Gastroesophageal sphincter (tissue), 4 donors: ENCODE data around the gene ZNF10. TPM values are rescaled to one million over a fixed set of nuclear protein-coding genes. Genes with fewer than 3 reads are reported as not detected.

Source experiments
- ATAC-seq: fragments of 150-250 bp; one replicate; pipeline ENCODE4 v1.9.1; 2016; ENCODE audit warnings: mild to moderate bottlenecking, moderate library complexity
- H3K27ac ChIP-seq, 4 donors: fragments of 200-600 bp; sonication (generic) in 3 of 4; 1 replicate in 3 of 4; 2 replicates in 1 of 4; pipeline ENCODE4 v1.5.1; 2016 to 2019
- H3K27me3 ChIP-seq: fragments of 200-600 bp; sonication (generic); one replicate; pipeline ENCODE4 v1.5.1; 2019
- H3K36me3 ChIP-seq, 2 donors: fragments of 200-600 bp; sonication (generic); one replicate each; pipeline ENCODE4 v1.5.1; 2019; ENCODE audit warnings: control low read depth in 1 of 2
- H3K4me1 ChIP-seq, 3 donors: fragments of 200-600 bp; sonication (generic); 1 replicate in 2 of 3; 2 replicates in 1 of 3; pipeline ENCODE4 v1.5.1; 2016 to 2019; ENCODE audit warnings: control low read depth in 2 of 3
- H3K4me3 ChIP-seq, 2 donors: fragments of 200-600 bp; sonication (generic); one replicate each; pipeline ENCODE4 v1.5.1; 2019; ENCODE audit warnings: mild to moderate bottlenecking in 1 of 2, moderate library complexity in 1 of 2
- H3K9me3 ChIP-seq, 3 donors: fragments of 200-600 bp; sonication (generic); one replicate each; pipeline ENCODE4 v1.5.1; 2017 to 2019; ENCODE audit warnings: control low read depth in 2 of 3
- EP300 ChIP-seq: sonication (generic); formaldehyde crosslinking; IDR thresholded peaks from one replicate; pipeline ENCODE4 v1.6.1; 2017; ENCODE audit warnings: antibody characterized with exemption, mild to moderate bottlenecking
- POLR2A ChIP-seq, 2 donors: fragments of 450-650 bp; IDR thresholded peaks; one replicate each; pipeline ENCODE4 v1.6.1; 2017; ENCODE audit warnings: antibody characterized with exemption in 2 of 2, mild to moderate bottlenecking in 2 of 2, moderate library complexity in 1 of 2
- POLR2AphosphoS5 ChIP-seq: sonication (generic); formaldehyde crosslinking; IDR thresholded peaks from one replicate; pipeline ENCODE4 v1.6.1; 2017; ENCODE audit warnings: antibody characterized with exemption
- WGBS, 2 donors: methylation state at CpG; one replicate each; pipeline ENCODE4 v1.1.5; 2018; ENCODE audit warnings: low coverage in 1 of 2; 5-methylcytosine and 5-hydroxymethylcytosine counted together
- total RNA-seq, 4 donors: library from RNA; depleted of rRNA; stranded (reverse); fragments of >200 nt; gene quantifications; one replicate each; pipeline ENCODE4 v1.1.0, GENCODE V29; 2016
- TF ChIP-seq, protein P1 (sequence below), 4 experiments: fragments of 200-600 bp in 2 of 4; fragments of 450-650 bp in 2 of 4; sonication (generic) in 1 of 4; IDR thresholded peaks; one replicate each; pipeline ENCODE4 v1.5.1; 2017 to 2019; ENCODE audit warnings: antibody characterized with exemption in 4 of 4, mild to moderate bottlenecking in 2 of 4, moderate library complexity in 2 of 4

The ZNF10 gene
- 10 to 100 TPM in 2 of 4 donors, 1 to 10 TPM in 2; 1.8 to 20.9 (median 11.1) TPM for total RNA-seq

DNA sequence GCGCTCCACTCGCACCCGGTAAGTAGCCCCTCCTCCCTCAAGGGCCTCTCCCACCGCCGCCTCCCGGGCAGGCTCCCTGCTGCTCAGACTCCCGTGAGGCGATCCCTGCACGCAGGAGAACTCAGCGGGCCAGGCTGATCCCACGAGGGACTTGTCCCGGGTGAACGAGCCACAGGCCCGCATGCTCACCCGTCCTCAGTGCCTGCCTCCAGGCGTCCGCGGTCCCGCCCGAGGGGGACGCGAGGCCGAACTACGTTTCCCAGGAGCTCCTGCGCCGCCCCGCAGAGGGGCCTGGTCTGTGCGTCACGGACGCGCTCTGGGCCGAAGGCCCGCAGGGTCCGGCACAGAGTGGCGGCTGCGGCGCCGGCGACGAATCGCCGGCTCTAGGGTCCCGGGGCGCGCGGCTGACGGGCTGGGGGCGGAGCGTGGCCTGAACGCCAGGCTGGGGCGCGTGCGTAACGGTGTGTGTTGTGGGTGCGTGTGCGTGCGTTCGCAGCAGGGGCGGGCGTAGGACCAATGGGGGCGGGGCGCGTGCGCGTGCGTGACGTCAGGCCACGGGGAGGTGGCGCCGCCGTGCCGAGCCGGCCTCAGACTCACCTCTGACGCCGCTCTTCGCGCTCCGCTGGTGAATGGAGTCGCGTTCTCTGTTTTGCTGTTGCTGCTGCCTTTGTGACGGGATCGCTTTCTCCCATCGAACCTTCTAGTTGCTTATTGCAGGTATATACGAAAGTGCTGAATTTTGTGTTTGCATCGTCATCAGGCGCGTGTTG is at the start of gene ZNF10, which contains the start of gene ZNF891:
Gene ZNF10, plus strand, starts transcription at position 590 of the 770 bp plus-strand sequence. CDS start 13,866 bp downstream, outside the sequence.
Gene ZNF891, minus strand, starts transcription at position 237 of the 770 bp plus-strand sequence. CDS start 8,356 bp downstream, outside the sequence.
- H3K27ac ChIP-seq = peak within 1 kb of the TSS; percentile 85 to 99 (median 98)
- H3K4me3 ChIP-seq = peak within 1 kb of the TSS; percentile 70 to 88
- peak; percentile 98 for ATAC-seq
- peaks cover 0 to 70% (median 0%) of the 10 kb centered on the region in 3 donors for H3K9me3 ChIP-seq
- WGBS, 2 donors = 0% methylated on average over 2 to 13 of the region's 87 CpGs
- TF ChIP-seq POLR2A (IDR thresholded peaks at IDR 0.05) (peak; percentile 69 to 75), EP300 (peak; percentile 68), POLR2AphosphoS5 (peak; percentile 88)
- TF ChIP-seq, protein P1, sequence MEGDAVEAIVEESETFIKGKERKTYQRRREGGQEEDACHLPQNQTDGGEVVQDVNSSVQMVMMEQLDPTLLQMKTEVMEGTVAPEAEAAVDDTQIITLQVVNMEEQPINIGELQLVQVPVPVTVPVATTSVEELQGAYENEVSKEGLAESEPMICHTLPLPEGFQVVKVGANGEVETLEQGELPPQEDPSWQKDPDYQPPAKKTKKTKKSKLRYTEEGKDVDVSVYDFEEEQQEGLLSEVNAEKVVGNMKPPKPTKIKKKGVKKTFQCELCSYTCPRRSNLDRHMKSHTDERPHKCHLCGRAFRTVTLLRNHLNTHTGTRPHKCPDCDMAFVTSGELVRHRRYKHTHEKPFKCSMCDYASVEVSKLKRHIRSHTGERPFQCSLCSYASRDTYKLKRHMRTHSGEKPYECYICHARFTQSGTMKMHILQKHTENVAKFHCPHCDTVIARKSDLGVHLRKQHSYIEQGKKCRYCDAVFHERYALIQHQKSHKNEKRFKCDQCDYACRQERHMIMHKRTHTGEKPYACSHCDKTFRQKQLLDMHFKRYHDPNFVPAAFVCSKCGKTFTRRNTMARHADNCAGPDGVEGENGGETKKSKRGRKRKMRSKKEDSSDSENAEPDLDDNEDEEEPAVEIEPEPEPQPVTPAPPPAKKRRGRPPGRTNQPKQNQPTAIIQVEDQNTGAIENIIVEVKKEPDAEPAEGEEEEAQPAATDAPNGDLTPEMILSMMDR (IDR thresholded peaks at IDR 0.05) = peak in 2 of 4 experiments; percentile 6 to 23
- H3K27me3 ChIP-seq = no peaks in the 10 kb centered on the region
- peaks cover 0 to 13% (median 0%) of the 10 kb centered on the region in 3 donors for H3K4me1 ChIP-seq
- H3K36me3 ChIP-seq = peaks cover 0 to 67% of the 10 kb centered on the region in 2 donors

DNA sequence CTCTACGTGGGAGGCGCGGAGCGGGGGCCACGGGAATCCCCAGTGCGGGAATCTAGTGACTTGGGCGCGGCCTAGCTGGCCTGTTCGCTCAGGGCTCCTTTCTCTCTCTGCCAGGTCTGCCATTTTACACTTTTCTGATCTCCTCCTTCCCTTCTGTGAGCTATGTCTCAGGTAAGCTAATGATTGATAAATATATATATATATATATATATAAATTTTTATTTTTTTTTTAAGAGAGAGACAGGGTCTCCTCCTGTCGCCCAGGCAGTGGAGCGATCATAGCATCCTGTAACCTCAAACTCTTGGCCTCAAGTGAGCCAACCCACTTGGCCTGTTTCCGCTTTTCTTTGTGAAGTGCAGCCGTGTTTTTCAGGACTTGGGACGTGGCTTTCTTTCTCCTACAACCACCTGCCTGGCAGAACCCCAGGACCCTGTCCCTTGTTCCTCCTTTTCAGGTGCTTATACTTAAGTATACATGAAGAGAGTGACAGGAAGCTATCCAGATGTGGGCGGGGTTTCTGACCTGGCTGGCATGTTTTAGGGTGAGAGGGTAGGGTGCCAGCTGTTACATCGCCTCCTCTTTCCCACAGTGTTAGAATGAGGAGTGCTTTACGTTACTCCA is 49.2 kb upstream of the ZNF10 start:
- H3K9me3 ChIP-seq = peaks cover 0 to 80% (median 4%) of the 10 kb centered on the region in 3 donors
- H3K4me1 ChIP-seq = peaks cover 0 to 14% (median 3%) of the 10 kb centered on the region in 3 donors
- peak overlapping the region; percentile 94 to 99 (median 98) for H3K27ac ChIP-seq
- TF ChIP-seq EP300 (no peak), POLR2AphosphoS5 (no peak), POLR2A (IDR thresholded peaks at IDR 0.05) (no peak)
- TF ChIP-seq, protein P1 (IDR thresholded peaks at IDR 0.05) = no peak
- H3K4me3 ChIP-seq = peak overlapping the region; percentile 80 to 95
- H3K36me3 ChIP-seq = peaks cover 18 to 49% of the 10 kb centered on the region in 2 donors
- WGBS, 2 donors = 15 to 40% methylated on average over 1 to 10 of the region's 17 CpGs
- no peak for ATAC-seq
- H3K27me3 ChIP-seq = no peaks in the 10 kb centered on the region

DNA sequence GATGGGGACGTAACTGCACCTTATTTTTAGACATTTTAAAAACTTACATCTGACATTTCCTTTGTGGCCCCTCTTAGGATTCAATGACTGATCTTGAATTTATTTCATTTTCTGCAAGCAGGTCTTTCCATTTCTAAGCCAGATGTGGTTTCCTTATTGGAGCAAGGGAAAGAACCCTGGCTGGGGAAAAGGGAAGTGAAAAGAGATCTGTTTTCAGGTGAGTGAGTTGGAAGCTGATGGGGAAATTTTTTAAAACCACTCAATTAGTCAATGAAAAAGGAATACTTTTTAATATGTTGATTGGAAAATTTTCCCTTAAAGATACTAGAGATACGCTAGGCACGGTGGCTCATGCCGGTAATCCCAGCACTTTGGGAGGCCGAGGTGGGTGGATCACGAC is 47.1 kb upstream of the ZNF10 start:
- Histone ChIP-seq H3K4me1 (peaks cover 0 to 14% (median 3%) of the 10 kb centered on the region in 3 donors), H3K36me3 (peaks cover 22 to 70% of the 10 kb centered on the region in 2 donors), H3K9me3 (peaks cover 0 to 80% (median 6%) of the 10 kb centered on the region in 3 donors), H3K4me3 (no peak overlapping the region), H3K27ac (no peak overlapping the region), H3K27me3 (no peaks in the 10 kb centered on the region)
- TF ChIP-seq POLR2A (IDR thresholded peaks at IDR 0.05) = no peak
- TF ChIP-seq, protein P1 (IDR thresholded peaks at IDR 0.05) = no peak
- no peak for TF ChIP-seq EP300
- no peak for TF ChIP-seq POLR2AphosphoS5
- WGBS, 2 donors = 96 to 97% methylated on average over 6 of the region's 6 CpGs
- no peak for ATAC-seq

DNA sequence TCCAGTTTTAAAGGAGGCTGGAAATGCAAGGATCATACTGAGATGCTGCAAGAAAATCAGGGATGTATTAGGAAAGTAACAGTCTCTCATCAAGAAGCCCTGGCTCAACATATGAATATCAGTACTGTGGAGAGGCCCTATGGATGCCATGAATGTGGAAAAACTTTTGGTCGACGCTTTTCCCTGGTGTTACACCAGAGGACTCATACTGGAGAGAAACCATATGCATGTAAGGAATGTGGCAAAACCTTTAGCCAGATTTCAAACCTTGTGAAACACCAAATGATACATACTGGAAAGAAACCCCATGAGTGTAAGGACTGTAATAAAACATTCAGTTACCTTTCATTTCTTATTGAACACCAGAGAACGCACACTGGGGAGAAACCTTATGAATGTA is 24.8 kb upstream of the ZNF10 start:
- ATAC-seq = no peak
- peaks cover 32 to 100% (median 55%) of the 10 kb centered on the region in 3 donors for H3K9me3 ChIP-seq
- WGBS, 2 donors = 96 to 100% methylated on average over 3 of the region's 3 CpGs
- no peaks in the 10 kb centered on the region for H3K4me1 ChIP-seq
- H3K27ac ChIP-seq = no peak overlapping the region
- H3K27me3 ChIP-seq = no peaks in the 10 kb centered on the region
- H3K4me3 ChIP-seq = no peak overlapping the region
- H3K36me3 ChIP-seq = peaks cover 24 to 100% of the 10 kb centered on the region in 2 donors
- TF ChIP-seq POLR2A (IDR thresholded peaks at IDR 0.05) = no peak
- TF ChIP-seq, protein P1 (IDR thresholded peaks at IDR 0.05) = no peak
- TF ChIP-seq EP300 = no peak
- TF ChIP-seq POLR2AphosphoS5 = no peak
